EL (cell line): ENCODE results near the gene KSR1.

Source experiments
- DNase-seq: peaks from one replicate; pipeline ENCODE4 v3.0.0-alpha.2; 2016

KSR1 gene

GRCh38 chr17:27520491-27521185 lies 64.4 kb downstream of the KSR1 start:
- no peak for DNase-seq

GRCh38 chr17:27521281-27522027 lies 65.2 kb downstream of the KSR1 start:
- no peak for DNase-seq

GRCh38 chr17:27522028-27522635 lies 65.9 kb downstream of the KSR1 start:
- DNase-seq: no peak

- no peak for DNase-seq
Measured at GRCh38 chr17:27523712-27524111, 67.5 kb downstream of the KSR1 start.

DNA sequence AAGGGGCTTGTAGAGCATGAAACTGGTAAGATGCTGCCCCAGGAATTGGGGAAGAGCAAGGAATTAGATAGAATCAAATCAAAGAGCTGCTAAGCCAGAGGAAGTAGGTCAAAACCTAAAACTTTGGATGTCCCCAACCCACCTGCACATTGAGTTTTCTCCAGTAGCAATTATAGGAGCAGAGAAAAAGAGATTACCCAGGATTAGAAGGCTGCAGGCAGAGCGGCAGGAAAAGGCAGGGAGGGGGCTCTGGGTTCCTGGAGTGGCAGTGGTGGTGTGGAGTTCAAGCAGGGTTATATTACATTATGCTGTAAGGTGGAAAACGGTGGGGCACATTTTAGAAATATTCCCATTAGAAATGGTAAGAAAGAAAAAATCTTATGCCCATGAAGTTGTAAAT lies 68.3 kb downstream of the KSR1 start:
- DNase-seq: no peak

GRCh38 chr17:27525316-27525715 lies 69.1 kb downstream of the KSR1 start:
- no peak for DNase-seq

- no peak for DNase-seq
Measured at GRCh38 chr17:27525836-27526603, 69.8 kb downstream of the KSR1 start.

DNA sequence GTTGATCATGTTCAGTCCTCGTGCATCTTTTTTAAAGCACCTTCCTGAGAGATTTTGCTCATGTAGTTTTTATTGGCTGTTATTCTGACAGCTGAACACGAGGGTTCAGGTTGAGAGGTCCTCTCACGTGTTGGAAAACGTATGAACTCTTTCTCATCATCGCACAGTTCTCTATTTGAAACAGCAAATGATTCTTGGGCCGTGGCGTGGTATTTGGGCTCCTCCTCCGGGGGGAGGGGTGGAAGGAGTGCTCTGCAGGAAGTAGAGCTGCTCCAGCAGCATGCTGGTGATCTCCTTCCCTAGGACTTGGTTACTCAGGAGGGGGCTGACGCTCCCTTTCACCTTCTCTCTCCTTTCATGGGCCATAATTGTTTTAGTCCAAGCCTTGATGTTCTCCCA lies 70.4 kb downstream of the KSR1 start:
- DNase-seq: peak; percentile 14

GRCh38 chr17:27529230-27529796 lies 73.1 kb downstream of the KSR1 start:
- no peak for DNase-seq

GRCh38 chr17:27530764-27531391 lies 74.6 kb downstream of the KSR1 start:
- DNase-seq: no peak

- no peak for DNase-seq
Measured at GRCh38 chr17:27531469-27531961, 75.3 kb downstream of the KSR1 start.

- DNase-seq: no peak
Measured at GRCh38 chr17:27532269-27533263, 76.3 kb downstream of the KSR1 start.

GRCh38 chr17:27533874-27534815 lies 77.9 kb downstream of the KSR1 start:
- DNase-seq: peak; percentile 92

- no peak for DNase-seq
Measured at GRCh38 chr17:27535178-27535928, 79.1 kb downstream of the KSR1 start.

DNA sequence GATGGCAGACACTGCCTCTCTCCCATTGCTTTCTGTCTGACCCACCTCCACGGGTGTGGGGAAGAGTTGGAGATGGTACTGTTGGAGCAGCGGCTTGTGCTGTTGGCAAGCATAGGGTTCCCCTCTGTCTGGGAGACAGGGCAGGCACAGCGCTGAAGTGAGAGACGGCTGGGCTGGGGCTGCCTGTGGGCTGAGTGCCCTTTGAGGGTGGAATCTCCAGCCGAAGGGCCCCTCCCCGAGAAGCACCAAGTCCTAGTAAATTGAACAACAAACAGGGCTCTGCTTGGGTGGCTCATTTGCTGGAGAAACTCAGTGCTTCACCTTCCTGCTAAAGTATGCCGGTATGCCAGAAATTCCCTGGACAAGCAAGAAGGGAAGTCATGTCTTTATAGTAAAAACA lies 79.7 kb downstream of the KSR1 start:
- DNase-seq: no peak

DNA sequence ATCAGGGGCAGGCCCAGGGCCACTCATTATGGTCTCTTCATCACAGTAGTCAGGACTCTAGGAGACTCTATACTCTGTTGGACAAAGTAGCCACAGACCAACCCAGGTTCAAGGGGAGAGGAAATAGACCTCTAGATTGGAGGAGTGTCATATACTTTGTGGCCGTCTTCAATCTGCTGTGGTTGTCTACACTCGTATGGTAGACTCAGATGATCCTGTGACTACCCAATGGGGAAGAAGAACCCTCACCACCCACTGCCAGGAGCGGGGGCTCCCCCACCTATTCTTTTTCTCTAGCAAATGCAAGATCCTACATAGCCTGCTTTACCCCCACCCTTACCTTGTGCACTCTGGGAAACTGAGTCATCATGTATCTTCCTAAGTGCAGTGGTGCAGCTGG lies 80.5 kb downstream of the KSR1 start:
- DNase-seq: no peak

DNA sequence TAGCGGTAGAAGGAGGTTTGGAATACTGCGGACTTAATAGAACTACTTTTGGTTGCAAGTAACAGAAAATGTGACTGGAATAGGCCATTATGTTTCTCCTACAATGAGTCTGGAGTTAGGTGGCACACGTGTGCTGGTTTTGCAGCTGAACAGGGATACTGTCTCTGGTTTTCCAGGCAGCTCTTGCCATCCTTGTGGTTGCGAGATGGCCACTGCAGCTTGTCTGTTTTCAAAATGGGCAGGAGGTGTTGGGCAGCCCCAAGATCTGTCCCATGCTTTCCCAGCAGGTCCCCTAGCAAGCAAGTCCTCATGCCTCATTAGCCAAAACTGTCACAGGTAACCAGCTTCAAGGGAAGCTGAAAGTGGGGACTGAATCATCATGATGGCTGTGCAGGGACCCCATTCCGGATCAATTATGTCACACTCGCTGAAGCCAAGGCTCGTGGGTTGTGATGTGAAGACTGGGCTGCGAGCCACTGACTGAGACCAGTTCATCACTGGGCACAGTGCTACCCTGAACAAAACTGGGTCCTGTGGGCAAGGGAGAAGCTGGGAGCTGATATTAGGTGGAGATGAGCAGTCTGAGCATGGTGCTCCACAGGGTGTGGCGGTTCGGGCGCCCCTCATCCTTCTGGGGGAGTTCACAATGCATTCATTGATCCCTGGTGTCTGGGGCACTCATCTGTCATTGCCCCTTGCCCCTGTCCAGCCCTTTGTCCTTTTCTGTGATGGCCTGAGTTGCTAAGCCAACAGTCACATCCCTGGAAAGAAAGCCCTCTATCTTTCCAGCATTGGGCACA lies 82.1 kb downstream of the KSR1 start:
- DNase-seq: no peak

DNA sequence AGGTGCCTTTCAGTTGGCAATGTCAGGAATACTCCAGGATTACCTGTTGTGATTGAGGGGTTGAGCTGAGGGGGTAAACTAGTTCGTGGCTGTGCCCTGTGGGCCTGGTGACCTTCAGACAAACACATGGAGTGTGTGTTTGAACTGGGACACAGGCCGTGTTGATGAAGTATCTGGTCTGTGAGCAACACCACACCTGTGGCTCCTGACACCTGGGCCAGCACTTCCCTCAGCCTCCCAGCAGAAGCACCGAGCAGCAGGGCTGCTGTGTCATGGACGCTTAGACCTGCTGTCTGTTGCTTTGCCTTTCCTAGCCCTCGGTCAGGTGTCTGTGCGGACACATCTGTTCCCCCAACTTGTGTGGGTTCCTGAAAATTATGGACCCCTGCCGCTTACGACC lies 82.9 kb downstream of the KSR1 start:
- no peak for DNase-seq
